Osteocyte (in vitro differentiated cells): ENCODE results near the gene SEC63. TPM values are rescaled to one million over a fixed set of nuclear protein-coding genes. Genes with fewer than 3 reads are reported as not detected.

Experiments
- DNase-seq: peaks from one replicate; pipeline ENCODE4 v3.0.0; 2021; ENCODE audit warnings: mixed read lengths; ENCODE audit not compliant: unreplicated experiment; ENCODE audit errors: extremely low spot score
- H3K27ac Mint-ChIP-seq: one replicate; pipeline ENCODE4 v1.8.0; 2021; ENCODE audit warnings: mild to moderate bottlenecking, mixed read lengths; ENCODE audit not compliant: unreplicated experiment
- H3K27me3 Mint-ChIP-seq: one replicate; pipeline ENCODE4 v1.8.0; 2021; ENCODE audit warnings: mixed read lengths; ENCODE audit not compliant: unreplicated experiment
- H3K36me3 Mint-ChIP-seq: one replicate; pipeline ENCODE4 v1.8.0; 2021; ENCODE audit warnings: mixed read lengths; ENCODE audit not compliant: unreplicated experiment
- H3K4me1 Mint-ChIP-seq: one replicate; pipeline ENCODE4 v1.8.0; 2021; ENCODE audit warnings: mixed read lengths; ENCODE audit not compliant: unreplicated experiment
- H3K4me3 Mint-ChIP-seq: one replicate; pipeline ENCODE4 v1.8.0; 2021; ENCODE audit warnings: mild to moderate bottlenecking, moderate library complexity, mixed read lengths; ENCODE audit not compliant: unreplicated experiment
- H3K9me3 Mint-ChIP-seq: one replicate; pipeline ENCODE4 v1.8.0; 2021; ENCODE audit warnings: mixed read lengths; ENCODE audit not compliant: unreplicated experiment
- long read RNA-seq: library from polyadenylated mRNA; unstranded; transcript quantifications from one replicate; pipeline ENCODE4 v2.0.0, GENCODE V29; 2021
- total RNA-seq: library from RNA; stranded (reverse); gene quantifications from 2 replicates; pipeline ENCODE4 v1.2.1, GENCODE V29; 2021
- TF ChIP-seq, protein P1 (sequence below): fragments of 200-600 bp; sonication (generic); IDR thresholded peaks from 2 replicates; pipeline ENCODE4 v1.5.0; 2021; ENCODE audit warnings: antibody characterized with exemption, mild to moderate bottlenecking, moderate library complexity

SEC63 gene
- total RNA-seq, result 137 and 143 TPM in 2 replicates
- long read RNA-seq, full-length matches to known transcripts, result 13 of 178 reads
- long read RNA-seq, partial matches to known transcripts, result 139 of 178 reads
- long read RNA-seq, other reads (novel, unspliced or antisense), result 26 of 178 reads

- peak; percentile 99 for DNase-seq
- Mint-ChIP-seq H3K36me3 (no peaks in the 10 kb centered on the region), H3K9me3 (no peaks in the 10 kb centered on the region), H3K4me1 (peaks cover 29% of the 10 kb centered on the region), H3K27me3 (no peaks in the 10 kb centered on the region), H3K4me3 (peak within 1 kb of the TSS; percentile 97), H3K27ac (peak within 1 kb of the TSS; percentile 99)
- TF ChIP-seq, protein P1, sequence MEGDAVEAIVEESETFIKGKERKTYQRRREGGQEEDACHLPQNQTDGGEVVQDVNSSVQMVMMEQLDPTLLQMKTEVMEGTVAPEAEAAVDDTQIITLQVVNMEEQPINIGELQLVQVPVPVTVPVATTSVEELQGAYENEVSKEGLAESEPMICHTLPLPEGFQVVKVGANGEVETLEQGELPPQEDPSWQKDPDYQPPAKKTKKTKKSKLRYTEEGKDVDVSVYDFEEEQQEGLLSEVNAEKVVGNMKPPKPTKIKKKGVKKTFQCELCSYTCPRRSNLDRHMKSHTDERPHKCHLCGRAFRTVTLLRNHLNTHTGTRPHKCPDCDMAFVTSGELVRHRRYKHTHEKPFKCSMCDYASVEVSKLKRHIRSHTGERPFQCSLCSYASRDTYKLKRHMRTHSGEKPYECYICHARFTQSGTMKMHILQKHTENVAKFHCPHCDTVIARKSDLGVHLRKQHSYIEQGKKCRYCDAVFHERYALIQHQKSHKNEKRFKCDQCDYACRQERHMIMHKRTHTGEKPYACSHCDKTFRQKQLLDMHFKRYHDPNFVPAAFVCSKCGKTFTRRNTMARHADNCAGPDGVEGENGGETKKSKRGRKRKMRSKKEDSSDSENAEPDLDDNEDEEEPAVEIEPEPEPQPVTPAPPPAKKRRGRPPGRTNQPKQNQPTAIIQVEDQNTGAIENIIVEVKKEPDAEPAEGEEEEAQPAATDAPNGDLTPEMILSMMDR, result no peak
Measured at GRCh38 chr6:107957909-107958688, at the start of gene SEC63. SEC63 (minus strand) TSS chr6:107958208; CDS start chr6:107958009, 199 bp downstream.

DNA sequence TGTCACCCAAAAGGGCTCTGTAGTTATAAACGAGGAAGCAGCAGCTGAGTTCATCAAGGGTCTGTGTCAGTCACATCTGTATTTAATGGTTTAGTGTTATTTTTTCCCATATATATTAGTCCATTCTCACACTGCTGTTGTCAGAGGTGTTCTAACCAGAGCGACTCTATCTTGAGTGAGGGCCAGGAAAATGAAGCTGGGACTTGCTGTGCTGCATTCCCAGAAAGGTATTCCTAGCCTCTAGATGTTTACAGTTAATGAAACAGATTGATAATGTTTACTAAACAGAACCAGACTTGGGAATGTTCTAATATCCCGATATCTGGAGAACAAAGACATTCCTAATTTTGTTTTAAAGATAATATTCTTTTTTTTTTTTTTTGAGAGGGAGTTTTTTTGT is 48.0 kb upstream of the SEC63 start:
- Mint-ChIP-seq H3K27ac (no peak overlapping the region), H3K36me3 (no peaks in the 10 kb centered on the region), H3K27me3 (no peaks in the 10 kb centered on the region), H3K4me1 (peaks cover 22% of the 10 kb centered on the region), H3K4me3 (no peak overlapping the region), H3K9me3 (peaks cover 7% of the 10 kb centered on the region)
- DNase-seq, result no peak
- TF ChIP-seq, protein P1, result no peak

DNA sequence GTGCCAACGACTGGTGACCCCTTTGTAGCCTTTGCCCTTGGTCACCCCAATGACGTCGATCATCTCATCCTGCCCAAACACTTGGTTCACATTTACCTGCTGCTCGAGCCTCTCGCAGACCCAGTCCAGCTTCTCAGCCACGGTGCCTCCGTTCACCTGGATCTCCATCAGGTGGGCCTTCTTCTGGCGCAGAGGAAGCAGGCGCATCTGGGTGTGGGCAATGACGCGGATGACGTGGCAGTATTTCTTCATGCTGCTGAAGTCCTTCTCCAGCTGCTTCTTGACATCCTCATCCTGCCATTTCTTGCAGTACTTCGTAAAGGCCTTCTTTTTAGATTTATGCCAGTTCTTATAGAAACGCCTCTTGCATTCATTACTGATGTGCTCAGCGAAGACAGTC is 46.9 kb upstream of the SEC63 start:
- DNase-seq, result no peak
- no peak overlapping the region for H3K27ac Mint-ChIP-seq
- TF ChIP-seq, protein P1, result no peak
- peaks cover 22% of the 10 kb centered on the region for H3K4me1 Mint-ChIP-seq
- no peaks in the 10 kb centered on the region for H3K27me3 Mint-ChIP-seq
- no peak overlapping the region for H3K4me3 Mint-ChIP-seq
- no peaks in the 10 kb centered on the region for H3K36me3 Mint-ChIP-seq
- H3K9me3 Mint-ChIP-seq, result peaks cover 7% of the 10 kb centered on the region

GRCh38 chr6:108002365-108003221 is 44.6 kb upstream of the SEC63 start:
- H3K36me3 Mint-ChIP-seq, result no peaks in the 10 kb centered on the region
- no peaks in the 10 kb centered on the region for H3K27me3 Mint-ChIP-seq
- H3K4me1 Mint-ChIP-seq, result peaks cover 22% of the 10 kb centered on the region
- TF ChIP-seq, protein P1, result no peak
- H3K9me3 Mint-ChIP-seq, result no peaks in the 10 kb centered on the region
- no peak for DNase-seq
- peak overlapping the region; percentile 35 for H3K4me3 Mint-ChIP-seq
- H3K27ac Mint-ChIP-seq, result peak overlapping the region; percentile 92
